ENCODE results near the gene NELL2.
"Not testable (repeated sequence)": the region's sequence is repeated elsewhere in the genome, so short reads cannot be mapped to it uniquely, and the experiment has no call there.

- TF ChIP-seq, protein P1, sequence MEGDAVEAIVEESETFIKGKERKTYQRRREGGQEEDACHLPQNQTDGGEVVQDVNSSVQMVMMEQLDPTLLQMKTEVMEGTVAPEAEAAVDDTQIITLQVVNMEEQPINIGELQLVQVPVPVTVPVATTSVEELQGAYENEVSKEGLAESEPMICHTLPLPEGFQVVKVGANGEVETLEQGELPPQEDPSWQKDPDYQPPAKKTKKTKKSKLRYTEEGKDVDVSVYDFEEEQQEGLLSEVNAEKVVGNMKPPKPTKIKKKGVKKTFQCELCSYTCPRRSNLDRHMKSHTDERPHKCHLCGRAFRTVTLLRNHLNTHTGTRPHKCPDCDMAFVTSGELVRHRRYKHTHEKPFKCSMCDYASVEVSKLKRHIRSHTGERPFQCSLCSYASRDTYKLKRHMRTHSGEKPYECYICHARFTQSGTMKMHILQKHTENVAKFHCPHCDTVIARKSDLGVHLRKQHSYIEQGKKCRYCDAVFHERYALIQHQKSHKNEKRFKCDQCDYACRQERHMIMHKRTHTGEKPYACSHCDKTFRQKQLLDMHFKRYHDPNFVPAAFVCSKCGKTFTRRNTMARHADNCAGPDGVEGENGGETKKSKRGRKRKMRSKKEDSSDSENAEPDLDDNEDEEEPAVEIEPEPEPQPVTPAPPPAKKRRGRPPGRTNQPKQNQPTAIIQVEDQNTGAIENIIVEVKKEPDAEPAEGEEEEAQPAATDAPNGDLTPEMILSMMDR (IDR thresholded peaks at IDR 0.05) = not testable (repeated sequence)
- TF ChIP-seq POLR2A (IDR thresholded peaks at IDR 0.05; ENCODE audit: low read length); ELK1 (IDR thresholded peaks at IDR 0.05; ENCODE audit: low read depth, low read length); CHD2 (IDR thresholded peaks at IDR 0.05; ENCODE audit: low read length, partially characterized antibody); RAD21 (conservative IDR thresholded peaks at IDR 0.05 in 1 of 2, IDR thresholded peaks at IDR 0.05 in 1 of 2): not testable (repeated sequence)
Observed at GRCh38 chr12:44898108-44898507, 22.0 kb upstream of the NELL2 start.

Measured in A549 (cell line).